Activated T-helper 9 cell treated with anti-CD3 and anti-CD28 coated beads, Interleukin-2, amount 50 U/mL, for 16 hours (primary cell): Measurements from ENCODE around the gene OPCML.

Source experiments
- DNase-seq: peaks from one replicate; pipeline ENCODE4 v3.0.0-alpha.2; 2020; ENCODE audit warnings: low read depth

OPCML gene

DNA sequence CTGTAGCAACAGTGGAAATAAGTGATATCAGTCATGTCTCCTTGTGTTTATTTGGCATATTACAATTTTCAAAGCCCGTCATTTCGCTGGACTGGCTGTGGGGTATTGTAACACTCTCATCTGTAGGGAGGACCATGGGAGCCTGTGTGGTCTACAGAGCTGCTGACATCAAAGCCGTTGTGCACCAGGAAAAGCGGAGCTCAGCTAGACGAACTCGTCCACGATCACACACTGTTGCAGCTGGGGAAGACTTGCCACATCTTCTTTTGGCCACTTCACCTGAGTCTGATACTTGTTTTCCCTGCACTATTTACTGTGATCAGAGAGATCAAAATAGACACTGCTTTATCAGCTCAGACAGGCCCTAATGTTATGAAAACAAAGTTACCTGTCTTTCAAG, 741.3 kb downstream of the OPCML start:
- no peak for DNase-seq

DNA sequence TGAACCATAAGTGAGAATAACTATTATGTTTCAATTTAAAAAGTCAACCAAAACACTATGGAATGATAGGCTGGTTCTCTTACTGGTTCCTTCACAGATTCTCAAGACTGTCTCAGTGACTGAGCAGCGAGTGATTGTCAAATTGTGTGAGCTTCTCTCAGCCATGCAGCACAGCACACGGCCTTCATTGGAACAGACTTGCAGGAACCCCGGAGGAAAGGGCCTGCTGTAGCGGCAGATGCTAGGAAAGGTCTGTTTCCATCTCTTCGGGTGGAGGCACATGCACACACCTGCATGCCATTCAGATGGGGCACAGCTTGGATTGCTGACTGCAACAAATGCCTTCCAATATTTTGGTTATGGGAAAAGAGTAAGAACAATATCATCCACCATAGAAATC, 741.8 kb downstream of the OPCML start:
- DNase-seq, result no peak

DNA sequence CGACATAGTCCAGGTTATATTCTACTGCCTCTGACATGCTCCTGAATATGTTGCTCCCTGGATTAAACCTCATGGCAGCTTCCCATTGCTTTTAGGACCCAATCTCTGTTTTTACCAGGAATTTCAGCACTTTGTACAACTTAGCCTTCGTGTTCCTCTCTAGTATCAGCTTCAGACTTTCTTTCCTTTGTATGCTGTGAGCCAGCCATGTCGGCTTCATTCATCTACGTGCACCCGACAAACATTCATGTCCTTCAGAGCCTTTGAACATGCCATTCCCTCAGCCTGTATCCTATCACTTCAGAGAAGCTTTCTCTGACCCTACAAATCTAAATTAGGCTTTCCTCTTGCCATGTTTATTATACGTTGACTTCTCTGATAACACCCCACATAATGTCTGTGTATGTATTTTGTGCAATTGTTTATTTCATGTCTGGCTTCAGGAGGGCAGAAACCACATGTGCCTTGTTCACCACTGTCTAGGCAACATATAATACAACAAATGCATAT, 743.4 kb downstream of the OPCML start:
- no peak for DNase-seq

DNA sequence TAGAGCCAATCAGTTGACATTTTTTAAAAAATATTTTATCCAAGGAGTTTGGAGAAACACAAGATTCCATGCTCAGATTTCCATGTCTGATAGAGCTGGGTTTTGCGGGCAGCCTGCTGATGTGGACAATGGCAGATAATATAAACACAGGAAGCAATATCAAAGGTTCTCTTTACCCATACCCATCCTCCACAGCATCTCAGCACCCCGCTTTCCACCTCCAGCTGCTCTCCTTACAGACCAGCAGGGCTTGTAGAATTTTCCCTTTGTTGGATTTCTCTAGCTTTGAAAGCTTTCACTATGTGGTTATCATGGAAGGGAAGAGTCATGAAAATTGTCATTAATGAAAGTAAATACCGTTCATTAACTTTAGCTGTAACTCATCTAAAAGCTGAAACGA, 746.4 kb downstream of the OPCML start:
- DNase-seq, result no peak

DNA sequence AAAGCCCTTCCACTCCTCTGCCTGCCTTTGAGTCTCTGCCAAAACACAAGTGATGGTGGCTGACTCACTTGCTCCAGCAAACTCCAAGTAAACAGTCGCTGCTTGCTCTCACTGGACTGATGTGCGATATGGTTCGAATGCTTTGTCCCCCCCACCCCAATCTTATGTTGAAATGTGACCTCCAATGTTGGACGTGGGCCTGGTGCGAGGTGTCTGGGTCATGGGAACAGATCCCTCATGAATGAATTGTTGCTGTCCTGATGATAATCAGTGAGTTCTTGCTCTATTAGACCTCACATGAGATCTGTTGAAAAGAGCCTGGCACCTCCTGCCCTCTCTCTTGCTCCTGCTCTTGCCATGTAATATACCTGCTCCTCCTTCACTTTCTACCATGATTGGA, 747.9 kb downstream of the OPCML start:
- no peak for DNase-seq

DNA sequence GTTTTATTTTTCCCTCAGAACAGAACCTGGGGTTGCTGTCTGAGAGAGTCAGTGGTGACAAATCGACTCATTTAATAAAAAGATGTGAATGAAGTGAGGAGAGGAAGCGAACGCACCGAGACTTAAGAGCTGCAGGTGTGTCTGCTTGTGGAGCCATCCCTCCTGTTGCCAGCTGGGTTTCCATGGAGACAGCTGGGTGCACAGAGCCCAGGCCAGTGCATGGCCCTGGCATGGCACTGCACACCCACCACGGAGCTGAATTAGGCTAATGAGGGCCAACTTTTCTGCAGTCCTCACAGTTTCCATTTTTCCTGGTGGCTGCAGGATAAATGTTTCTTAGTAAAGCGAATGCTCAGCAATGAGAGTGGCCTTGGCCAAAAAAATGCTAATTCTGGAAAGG, 750.2 kb downstream of the OPCML start:
- no peak for DNase-seq

DNA sequence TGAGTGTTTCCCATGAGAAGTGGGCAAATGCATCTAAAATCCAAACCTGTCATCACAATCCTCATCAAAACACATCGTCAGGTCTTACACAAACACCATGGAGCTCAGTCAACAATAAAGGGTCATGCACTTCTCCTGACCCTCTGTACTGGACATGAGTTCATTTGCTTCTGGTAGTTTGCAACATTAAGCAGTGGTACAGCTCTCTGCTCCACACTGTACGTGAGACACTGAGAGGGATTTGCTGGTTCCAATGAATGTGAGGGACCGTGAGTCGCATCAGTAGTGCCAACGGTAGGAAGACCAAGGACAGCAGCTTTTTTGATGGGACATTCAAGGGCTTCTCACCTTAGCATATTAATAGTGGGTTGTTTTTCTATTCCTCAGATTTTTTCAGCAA, 752.3 kb downstream of the OPCML start:
- DNase-seq, result no peak

DNA sequence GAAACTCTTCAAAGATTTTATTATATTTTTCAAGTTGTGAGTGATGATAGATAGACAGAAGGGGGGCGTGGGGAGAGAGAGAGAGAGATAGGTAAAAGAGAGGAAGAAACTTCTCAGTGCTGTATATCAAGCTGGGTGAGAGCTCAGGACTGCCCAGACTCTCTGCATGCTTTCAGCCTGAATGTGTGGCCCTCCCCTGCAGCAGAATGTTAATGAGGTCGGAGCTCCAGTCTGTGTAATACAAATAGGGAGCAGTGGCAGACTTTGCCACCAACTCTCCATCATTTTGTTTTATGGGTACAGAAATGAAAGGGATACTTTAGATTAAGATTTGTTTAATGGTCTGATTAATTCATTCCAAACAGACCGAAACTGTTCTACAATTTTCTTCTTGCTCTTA, 752.8 kb downstream of the OPCML start:
- DNase-seq, result no peak

DNA sequence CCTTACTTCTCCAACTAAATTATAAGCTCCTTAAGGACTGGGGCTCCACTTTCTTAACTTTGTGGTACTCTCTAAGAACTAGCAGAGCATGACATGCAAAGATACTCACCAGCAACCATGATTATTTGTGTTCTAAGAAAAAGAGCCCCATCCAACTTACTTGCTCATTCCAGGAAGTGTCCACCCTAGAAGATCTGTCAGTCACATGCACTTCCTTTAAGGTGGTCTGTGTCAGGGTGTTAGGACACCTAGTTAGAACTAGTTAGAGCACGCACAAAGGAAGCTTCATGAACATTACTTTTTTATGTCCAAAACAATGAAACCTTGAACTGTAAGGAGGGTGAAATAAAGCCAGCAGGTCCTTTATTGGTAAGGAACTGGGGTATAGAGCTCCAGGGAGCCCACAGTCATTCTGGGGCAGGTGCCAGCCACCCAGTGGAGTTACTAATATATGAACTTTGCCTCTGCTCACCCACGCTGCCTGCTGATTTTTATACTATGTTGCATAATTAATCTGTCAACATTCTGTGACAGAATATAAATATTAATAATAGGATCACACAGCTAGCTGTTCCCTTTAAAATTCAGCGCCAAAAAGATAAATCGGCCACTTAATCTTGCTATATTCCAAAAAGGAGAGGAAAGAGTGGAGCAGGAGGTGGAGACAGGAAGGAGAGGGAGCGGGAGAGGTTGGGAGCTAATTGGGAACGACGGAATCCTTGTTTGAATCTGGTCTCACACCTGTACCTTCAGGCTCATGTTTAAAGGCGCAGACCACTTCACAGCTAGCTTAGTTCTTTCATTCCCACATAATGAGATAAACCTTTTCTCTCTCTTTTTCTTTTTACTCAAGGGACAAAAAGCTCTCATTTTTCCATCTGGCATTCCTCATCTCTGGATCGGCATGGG, 755.0 kb downstream of the OPCML start:
- no peak for DNase-seq

DNA sequence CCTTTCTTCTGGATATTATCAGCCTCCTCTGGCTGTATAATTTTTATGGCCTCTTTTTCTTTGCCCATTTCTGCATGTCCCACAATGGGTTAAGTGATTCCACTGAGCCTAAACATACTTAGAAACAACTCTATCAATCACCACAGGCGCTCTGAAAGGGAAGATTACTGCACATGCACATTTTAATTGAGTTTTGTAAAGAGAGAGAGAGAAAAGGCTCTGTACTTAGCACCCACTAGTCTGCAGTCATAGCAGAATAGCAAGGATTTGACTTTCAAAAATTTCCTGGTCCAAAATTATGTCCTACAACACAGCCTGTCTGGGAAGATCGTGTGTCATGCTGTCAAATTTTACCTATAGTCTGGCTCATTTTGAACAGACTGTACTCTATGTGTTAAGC, 758.5 kb downstream of the OPCML start:
- DNase-seq, result no peak

DNA sequence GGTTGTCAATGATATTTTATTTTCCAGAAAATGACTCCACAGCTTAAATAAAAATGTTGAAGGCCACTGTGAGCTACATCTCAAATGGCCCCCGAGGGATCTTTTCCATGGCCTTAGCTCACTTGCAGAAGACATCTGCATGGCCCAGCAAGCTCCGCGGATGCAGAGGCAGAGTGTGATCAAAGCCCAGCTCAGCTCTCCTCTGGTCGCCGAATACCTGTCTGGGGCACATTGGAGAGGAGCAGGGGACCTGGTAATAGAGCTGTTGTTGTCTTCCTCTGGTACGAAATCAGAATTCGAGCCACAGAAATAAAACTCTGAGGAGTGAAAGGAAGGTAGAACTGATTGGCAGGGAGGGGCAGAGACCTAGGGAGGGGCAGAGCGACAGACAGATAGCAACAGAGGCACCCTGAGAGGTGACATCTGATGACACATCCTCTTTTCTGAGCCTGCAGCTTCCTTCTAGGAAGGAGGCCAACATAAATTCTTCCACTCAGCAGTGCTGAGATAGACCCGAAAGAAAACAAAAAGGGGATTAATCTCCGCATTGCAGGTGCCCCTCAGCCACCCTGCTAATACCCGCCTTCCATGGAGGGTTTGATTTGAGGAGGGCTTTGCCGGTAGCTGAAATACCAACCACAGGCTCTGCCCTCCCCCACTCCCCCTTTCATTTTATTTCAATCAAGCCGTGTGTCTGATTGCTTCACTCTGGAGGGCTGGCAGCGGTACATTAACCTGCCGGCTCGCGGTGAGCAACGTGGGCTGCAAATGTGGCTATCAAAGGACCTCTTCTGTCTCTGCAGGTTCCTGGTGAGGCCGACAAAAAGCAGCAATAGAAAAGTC, 759.4 kb downstream of the OPCML start:
- no peak for DNase-seq

DNA sequence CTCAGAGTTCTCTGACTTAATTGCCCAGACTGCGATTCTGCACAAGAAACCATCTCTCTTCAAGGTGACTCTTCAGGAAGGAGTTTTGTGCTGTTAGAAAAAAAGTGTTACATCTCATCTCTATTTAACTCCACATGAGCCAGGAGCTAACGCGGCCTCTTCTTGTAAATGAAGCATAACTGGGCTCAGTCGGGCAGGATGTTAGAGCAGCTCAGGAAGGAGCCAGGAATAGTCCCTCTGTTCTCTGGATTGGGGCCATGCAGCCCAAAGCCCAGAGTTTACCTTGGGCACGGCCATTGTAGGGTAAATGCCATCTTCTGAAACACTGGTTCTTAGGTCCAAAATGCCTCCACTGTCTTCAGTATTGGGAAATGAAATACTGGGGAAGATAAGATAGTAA, 760.6 kb downstream of the OPCML start:
- DNase-seq, result no peak

DNA sequence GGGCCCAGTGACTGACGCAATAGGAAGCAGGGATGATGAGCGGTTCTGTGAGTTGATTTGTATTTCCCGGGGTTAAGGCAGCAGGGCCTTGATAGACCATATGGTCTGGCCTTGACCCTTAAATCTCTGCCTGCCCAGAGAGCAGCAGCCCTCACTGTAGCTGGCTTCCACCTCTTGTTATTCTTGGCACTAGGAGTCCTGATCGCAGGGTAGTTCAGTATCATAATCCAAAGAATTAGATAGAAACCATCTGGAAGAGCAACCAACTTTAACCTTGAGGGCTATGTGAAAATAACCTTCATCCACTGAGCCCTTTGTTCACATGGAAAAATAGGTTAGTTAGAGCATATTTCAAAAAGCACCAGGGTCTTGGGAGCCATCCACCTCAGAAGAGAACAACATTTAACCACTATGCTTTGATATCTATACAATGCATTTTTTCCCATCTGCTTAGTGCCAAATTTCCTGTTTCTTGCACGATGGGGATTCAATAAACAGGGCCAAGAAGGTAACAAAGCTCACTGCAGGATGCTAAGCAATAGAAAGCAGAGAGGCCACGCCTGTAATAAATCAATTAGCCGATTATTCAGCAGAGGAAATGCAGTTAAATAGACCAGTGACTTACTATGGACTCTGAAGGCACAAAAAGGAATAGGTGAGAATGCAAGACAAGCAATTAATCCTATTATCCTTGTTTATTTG, 761.3 kb downstream of the OPCML start:
- no peak for DNase-seq

DNA sequence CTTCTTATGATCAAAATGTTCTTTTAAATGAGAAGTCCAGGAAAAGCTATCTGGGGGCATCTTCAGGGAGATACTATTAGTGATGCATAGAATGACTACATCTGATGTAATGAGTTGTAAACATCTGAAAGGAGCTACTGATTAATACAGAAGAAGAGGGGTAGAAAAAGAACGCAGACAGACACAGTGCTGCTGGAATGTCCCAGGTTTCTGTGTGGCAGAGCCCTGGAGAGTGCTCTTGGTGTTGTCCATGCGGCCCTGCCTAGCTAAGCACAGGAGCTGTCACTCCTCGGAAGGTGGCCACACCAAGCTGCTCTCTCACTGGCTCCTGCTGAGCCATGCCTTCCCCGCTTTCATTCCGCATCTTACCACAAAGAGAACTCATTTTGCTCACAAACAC, 768.8 kb downstream of the OPCML start:
- no peak for DNase-seq

DNA sequence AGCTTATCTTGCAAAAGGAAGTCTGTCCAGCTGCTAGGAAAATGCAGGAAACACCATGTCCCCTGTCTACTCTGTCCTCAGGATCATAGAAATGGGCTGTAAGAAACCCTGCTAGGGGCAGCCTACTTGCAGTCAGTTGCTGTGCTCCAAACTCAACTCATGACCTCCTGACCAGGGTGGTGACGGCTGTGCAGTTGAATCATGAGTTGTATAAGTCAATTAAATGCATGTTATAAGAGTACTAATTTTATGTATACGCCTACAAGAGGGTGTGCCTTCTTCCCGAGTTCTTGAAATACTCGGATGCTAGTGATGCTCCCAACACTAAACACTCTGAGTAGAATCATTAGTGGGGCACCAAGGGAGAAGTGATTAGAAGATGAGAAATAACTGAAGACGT, 776.4 kb downstream of the OPCML start:
- DNase-seq, result no peak

DNA sequence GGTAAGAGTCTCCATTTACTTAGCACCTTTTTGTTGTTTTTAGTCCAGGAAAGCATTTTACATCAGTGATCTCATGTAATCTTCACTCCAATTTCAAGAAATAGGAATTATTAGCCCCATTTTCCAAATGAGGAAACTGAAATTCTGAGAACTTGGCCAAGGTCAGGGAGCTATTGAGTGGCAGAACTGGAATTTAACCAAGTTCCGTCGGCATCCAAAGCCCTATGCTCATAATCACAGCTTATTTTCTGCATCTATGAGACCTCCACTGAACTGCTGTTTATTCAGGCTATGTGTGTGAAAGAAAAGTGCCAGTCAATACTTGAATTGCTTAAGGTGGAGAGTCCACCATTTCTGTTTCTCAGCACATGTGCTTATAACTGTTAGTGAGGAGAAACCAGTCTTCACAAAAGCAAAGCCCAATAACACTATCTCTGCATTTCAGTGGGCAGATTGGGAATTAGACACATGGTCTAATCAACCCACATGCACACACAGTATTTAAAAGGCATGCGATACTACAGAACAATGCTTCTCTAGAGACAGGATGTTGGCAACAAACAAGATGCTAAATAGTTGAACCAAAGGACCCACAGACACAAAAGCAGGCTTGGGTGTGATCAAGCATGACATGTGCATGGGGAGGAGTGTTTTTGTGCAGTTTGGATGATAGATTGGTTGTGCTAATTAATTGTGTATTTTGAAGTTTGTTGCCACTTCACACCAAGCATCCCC, 780.6 kb downstream of the OPCML start:
- DNase-seq, result no peak

DNA sequence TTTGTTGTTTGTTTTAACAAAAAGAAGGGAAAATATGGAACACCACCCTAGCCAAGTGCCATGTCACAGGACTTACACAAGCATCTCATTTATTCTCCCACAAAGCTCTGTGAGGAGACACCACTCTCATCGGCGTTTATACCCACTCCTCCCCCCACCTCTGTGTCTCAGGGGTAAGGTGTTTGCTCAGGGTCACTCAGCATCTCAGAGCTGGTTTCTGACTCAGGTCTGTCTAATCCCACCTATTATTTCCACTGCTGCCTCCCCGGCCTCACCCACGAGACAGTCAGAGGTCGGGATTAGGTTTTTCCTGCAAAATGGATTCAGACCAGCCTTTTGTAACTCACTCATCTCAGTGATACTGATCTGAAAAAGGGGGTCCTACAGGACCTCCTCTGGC, 786.0 kb downstream of the OPCML start:
- DNase-seq, result no peak

DNA sequence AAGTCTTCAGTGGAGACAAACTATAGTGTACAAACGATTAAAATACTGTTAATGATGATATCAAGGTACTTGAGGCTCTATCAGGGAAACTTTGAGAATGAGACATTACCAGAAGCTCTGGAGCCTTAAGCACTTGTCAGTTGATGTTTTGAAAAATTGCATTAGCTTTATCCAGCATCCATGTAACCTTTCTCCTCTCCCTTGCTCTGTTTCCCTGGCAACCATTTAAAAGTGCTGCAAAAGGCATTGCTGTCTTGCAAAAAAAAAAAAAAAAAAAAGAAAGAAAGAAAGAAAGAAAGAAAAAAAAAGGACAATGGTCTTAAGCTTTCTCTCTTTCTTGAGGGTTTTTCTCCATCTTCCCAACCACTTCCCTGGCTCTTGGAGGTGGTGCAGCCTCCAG, 787.0 kb downstream of the OPCML start:
- DNase-seq, result no peak

DNA sequence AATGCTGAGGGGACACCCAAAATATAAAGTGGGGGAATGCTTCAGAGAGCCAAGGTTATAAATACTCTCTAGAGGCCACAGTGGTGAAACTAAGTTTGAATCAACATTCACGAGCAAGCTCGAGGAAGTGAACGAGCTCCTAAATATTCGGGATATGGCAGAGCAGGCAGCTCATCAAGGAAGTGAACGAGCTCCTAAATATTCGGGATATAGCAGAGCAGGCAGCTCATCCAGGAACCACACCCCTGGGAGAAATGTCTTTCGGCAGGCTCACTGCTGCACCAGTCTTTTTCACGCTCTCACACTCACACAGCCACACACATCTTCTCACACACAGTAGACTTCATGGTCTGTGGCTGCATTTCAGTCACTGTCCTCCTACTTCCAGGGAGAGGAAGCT, 787.5 kb downstream of the OPCML start:
- no peak for DNase-seq

DNA sequence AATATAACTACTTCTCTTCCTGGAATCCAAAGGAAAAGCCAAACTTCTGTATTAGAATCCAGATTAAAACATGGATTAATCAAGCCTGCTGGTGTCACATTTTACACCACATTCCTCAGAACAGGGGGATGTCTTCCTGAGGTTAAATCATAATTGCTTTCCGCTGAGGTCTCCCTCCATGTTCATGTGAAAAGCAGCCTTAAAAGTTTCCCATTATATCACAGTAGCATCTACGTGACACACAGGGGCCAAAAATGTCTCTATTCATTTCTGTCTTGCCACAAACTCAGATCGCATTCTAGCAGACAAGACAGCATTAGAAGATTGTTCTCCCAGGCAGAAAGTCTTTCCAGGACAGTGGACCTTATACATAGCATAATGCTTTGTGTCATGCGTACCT, 788.7 kb downstream of the OPCML start:
- DNase-seq, result no peak

DNA sequence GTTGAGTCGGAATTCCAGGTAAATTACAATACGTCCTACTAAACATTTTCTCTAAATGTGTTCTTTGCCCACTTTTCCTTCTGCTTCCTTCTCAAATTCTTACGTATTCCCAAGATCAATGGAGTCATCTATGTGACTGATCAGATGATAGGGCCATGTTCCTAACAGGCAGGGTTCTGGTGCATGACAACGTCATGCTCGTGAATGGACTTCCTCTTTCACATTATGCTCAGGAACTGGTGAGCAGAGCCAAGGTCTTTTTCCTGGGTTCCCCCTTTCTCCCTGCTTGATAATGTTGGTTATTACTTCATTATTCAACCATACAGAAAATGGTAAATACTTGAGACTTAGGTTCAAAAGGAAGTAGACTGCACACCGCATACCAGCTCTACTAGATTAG, 789.4 kb downstream of the OPCML start:
- no peak for DNase-seq

DNA sequence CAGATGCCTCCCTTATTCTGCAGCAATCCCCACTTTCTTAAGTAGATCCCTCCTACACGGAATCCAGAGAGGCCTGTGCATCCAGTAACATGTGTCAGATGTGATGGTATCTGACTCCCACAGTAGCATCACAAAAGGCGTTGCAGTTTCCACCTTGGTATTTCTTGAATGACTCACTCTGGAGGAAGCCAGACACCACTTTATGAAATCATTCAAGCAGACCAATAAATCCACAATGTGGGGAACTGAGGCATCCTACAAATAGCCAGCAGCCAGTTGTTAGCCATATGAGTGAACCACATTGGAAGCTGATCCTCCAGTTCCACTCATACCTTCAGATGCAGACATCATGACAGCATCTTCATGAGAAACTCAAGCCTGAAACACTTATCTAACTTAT, 798.1 kb downstream of the OPCML start:
- DNase-seq, result no peak
